Mucosa of gallbladder (tissue), 1 donor: ENCODE results near the gene MMP14. TPM values are rescaled to one million over a fixed set of nuclear protein-coding genes. Genes with fewer than 3 reads are reported as not detected.
A peak's percentile ranks its signal among the peaks of the same experiment; 100 is the strongest.
"Not testable (repeated sequence)": the region's sequence is repeated elsewhere in the genome, so short reads cannot be mapped to it uniquely, and the experiment has no call there.

Source experiments
- DNase-seq: peaks from one replicate; pipeline ENCODE4 v3.0.0-alpha.2; 2020; ENCODE audit warnings: low spot score
- total RNA-seq: library from RNA; stranded (reverse); gene quantifications from one replicate; pipeline ENCODE4 v1.2.1, GENCODE V29; 2021
- donor health status: DM: no; HTN: no; CAD: no.

The MMP14 gene
- total RNA-seq, 1 donor from 2014 or later, result 222 TPM

DNA sequence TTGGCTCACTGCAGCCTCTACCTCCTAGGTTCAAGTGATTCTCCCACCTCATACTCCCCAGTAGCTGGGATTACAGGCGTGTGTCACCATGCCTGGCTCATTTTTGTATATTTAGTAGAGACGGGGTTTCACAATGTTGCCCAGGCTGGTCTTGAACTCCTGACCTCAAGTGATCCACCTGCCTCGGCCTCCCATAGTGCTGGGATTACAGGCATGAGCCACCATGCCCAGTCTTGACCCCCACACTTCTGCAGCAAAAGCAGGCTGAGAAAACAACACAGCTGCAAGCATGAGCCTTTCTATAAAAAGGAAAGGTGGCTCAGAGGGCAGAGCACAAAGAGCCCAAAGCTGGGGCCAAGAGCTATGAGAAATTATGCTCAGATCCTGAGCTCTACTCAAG is 24.0 kb downstream of the MMP14 start:
- not testable (repeated sequence) for DNase-seq

DNA sequence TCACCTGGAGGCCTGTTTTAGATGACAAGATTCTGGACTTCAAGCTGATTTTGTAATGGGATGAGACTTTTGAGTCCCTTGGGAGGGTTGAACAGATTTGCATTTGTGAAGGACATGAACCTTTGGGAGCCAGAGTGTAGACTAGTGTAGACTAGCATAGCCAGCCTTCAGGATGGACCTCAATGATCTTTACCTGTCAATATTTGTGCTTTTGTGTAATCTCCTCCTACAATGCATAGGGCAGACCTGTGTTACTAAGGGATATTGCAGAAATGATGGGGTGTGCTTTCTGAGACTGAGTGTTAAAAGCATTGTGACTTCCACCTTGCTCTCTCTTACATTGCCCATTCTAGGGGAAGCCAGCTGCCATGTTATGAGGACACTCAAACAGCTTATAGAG is 25.3 kb downstream of the MMP14 start:
- no peak for DNase-seq

DNA sequence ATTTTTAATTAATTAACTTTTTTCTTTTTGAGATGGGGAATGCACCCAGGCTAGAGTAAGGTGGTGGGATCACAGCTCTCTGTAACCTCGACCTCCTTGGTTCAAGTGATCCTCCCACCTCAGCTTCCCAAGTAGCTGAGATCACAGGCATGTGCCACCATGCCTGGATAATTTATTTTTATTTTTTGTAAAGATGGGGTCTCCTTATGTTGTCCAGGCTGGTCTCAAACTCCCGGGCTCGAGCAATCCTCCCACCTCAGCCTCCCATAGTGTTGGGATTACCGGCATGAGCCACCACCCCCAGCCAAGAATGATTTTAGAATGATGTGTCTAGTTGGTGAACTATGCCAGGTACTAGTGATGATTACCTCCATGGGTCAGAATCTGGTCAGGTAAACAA is 28.6 kb downstream of the MMP14 start:
- no peak for DNase-seq

DNA sequence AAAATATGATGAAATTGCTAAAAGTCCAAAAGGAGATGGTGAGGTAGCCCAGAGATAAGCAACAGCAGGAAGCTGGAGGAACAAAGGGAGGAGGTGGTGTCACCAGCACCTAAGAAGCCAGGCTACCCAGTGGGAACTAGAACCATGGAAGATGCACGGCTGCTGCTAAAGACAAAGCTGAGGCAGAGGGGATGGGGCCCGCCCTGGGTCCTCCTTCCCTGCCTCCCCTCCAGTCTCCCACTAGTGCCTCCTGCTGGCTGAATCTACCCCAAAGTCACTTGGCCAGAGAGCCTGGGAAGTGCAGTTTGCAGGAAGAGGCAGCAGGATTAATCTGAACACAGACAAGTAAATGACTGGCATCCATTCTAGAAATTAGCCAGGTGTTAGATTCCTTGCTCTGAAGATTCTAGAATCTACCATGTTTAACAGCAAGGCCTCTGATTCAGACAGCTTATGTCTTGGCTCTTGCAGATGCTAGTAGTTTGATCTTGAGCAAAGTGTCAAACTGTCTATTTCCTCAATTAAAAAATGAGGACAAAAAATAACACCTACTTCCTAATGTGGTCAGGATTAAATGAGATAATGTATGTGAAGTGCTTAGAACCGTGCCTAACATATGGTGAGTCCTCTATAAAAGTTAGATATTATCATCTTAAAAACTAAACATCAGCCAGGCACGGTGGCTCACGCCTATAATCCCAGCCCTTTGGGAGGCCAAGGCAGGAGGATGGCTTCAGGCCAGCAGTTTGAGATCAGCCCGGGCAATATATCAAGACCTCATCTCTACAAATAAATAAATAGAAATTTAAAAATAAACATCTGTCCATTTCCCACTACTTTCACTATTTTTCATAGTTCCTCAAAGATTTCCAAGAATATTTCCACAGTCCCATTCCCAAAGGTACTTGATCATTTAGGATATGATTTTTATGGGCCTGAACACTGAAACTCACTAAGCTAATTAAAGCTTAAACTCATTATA is 29.3 kb downstream of the MMP14 start:
- no peak for DNase-seq

DNA sequence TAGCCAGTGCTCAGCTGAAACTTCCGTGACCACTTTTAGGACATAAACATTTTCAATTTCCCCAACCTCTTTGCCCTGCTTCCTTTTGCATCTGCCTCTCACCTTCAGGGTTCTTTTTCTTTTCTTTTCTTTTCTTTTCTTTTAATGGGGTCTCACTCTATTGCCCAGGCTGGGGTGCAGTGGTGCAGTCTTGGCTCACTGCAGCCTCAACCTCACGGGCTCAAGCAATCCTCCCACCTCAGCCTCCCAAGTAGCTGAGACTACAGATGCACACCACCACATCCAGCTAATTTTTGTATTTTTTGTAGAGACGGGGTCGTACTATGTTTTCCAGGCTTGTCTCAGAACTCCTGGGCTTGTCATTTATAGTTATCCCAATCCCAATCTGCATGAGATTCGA is 30.5 kb downstream of the MMP14 start:
- DNase-seq, result no peak

DNA sequence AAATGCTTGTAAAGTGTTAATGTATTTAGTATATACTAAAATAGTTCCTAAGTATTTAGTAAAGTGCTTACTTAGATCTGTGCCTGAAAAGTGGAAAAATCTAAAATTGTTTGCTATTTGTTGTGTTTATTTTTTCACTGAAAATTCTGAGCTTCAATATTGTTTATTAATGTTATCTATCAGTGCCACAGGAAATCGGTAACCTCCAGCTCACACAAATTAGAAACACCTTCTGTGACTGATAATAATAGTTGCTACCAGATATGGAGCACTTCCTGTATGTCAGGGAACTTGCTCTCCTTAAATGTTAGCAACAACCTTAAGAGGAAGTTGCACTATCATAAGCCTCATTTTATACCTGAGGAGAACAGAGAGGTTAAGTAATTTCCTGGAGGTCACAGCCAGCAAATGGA is 34.4 kb downstream of the MMP14 start:
- DNase-seq, result no peak

DNA sequence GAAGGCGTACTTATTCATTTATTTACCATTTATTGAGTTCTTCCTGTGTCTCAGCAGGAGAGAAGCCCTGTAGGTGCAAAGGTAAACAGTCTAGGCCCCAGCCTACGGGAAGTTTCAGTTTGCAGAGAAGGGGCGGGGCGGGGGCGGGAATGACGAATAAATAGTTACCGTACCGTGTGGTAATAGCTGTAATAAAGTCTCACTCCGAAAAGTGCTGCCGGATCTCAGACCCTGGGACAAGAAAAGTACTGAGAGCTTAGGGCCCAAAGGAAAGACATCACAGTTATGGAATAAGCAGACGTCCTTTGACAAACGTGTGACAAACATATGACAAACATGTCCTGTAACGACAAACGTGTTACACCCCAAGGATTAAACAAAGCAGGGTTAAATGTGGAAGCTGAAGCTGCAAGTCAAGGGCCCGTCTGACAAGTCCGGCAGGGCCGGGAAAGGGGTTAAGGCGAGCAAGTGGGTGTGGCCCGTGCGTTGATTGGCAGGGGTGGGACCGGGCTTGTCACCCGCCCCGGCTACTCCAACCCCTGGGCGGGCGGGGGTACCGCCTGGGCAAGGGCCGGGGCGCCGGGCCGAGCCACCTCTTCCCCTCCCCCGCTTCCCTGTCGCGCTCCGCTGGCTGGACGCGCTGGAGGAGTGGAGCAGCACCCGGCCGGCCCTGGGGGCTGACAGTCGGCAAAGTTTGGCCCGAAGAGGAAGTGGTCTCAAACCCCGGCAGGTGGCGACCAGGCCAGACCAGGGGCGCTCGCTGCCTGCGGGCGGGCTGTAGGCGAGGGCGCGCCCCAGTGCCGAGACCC is 35.0 kb downstream of the MMP14 start, which contains the start of gene LRP10:
Gene LRP10 (plus strand): TSS at position 517 of the 809 bp plus-strand sequence. CDS start 564 bp downstream, outside the sequence.
- DNase-seq, result peak; percentile 95

DNA sequence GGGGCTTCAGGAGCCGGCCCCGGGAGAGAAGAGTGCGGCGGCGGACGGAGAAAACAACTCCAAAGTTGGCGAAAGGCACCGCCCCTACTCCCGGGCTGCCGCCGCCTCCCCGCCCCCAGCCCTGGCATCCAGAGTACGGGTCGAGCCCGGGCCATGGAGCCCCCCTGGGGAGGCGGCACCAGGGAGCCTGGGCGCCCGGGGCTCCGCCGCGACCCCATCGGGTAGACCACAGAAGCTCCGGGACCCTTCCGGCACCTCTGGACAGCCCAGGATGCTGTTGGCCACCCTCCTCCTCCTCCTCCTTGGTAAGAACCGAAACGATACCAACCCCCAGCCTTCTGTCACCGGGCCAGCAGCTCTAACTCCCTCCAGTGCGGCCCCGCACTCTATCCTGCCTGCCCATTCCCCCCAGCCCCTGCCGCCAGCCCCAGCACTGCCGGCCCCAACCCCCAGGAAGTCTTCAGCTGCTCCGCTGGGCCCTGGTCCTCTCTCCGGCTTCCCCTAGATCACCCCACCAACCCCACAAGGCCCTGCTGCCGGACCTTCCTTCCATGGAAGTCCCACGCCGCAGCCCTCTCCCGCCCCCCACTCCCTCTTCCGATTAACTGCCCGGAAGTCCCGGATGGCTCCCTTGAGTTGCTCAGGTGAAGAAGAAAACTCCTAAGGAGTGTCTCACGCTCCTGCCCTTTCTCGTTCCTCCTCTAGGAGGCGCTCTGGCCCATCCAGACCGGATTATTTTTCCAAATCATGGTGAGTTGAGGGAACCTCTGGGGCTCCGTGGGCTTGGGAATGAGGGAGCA is 35.8 kb downstream of the MMP14 start:
- DNase-seq, result peak; percentile 89

DNA sequence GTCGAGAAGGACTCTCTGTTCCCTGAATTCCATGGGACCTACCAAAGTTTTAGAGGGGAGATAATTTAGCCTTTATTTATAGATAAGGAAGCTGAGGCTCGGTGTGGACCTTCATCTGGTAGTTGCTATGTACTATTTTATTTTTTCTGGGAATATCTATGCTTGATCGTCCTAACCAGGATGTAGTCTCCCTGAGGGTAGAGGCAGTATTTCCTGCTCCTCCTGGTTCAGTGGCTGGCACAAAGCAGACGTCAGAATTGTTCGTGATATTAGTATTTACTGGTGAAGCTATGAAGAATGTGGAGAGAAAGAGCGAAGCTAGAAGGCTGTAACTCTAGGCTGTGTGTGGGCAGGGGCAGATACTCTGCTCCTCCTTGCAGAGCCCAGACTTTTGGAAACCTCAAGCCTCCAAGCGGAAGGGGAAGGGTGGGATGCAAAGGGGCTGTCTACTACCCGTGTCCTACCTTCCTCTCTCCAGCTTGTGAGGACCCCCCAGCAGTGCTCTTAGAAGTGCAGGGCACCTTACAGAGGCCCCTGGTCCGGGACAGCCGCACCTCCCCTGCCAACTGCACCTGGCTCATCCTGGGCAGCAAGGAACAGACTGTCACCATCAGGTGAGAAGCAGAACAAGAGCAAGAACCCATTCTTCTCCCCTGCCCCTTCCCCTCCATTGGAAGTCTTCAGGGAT is 36.6 kb downstream of the MMP14 start:
- DNase-seq, result no peak

DNA sequence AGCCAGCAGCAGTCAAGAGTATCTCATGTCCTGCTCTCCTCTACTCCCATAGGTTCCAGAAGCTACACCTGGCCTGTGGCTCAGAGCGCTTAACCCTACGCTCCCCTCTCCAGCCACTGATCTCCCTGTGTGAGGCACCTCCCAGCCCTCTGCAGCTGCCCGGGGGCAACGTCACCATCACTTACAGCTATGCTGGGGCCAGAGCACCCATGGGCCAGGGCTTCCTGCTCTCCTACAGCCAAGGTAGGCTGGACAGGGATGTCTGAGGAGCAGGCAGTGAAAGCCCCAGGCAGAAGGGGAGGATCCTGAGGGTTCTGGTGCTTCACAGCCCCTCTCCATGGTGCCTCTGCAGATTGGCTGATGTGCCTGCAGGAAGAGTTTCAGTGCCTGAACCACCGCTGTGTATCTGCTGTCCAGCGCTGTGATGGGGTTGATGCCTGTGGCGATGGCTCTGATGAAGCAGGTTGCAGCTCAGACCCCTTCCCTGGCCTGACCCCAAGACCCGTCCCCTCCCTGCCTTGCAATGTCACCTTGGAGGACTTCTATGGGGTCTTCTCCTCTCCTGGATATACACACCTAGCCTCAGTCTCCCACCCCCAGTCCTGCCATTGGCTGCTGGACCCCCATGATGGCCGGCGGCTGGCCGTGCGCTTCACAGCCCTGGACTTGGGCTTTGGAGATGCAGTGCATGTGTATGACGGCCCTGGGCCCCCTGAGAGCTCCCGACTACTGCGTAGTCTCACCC is 38.8 kb downstream of the MMP14 start:
- DNase-seq, result no peak

DNA sequence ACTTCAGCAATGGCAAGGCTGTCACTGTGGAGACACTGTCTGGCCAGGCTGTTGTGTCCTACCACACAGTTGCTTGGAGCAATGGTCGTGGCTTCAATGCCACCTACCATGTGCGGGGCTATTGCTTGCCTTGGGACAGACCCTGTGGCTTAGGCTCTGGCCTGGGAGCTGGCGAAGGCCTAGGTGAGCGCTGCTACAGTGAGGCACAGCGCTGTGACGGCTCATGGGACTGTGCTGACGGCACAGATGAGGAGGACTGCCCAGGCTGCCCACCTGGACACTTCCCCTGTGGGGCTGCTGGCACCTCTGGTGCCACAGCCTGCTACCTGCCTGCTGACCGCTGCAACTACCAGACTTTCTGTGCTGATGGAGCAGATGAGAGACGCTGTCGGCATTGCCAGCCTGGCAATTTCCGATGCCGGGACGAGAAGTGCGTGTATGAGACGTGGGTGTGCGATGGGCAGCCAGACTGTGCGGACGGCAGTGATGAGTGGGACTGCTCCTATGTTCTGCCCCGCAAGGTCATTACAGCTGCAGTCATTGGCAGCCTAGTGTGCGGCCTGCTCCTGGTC is 39.4 kb downstream of the MMP14 start:
- no peak for DNase-seq

DNA sequence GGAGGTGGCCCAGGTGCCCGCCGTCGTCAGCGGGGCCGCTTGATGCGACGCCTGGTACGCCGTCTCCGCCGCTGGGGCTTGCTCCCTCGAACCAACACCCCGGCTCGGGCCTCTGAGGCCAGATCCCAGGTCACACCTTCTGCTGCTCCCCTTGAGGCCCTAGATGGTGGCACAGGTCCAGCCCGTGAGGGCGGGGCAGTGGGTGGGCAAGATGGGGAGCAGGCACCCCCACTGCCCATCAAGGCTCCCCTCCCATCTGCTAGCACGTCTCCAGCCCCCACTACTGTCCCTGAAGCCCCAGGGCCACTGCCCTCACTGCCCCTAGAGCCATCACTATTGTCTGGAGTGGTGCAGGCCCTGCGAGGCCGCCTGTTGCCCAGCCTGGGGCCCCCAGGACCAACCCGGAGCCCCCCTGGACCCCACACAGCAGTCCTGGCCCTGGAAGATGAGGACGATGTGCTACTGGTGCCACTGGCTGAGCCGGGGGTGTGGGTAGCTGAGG is 40.7 kb downstream of the MMP14 start:
- DNase-seq, result no peak

DNA sequence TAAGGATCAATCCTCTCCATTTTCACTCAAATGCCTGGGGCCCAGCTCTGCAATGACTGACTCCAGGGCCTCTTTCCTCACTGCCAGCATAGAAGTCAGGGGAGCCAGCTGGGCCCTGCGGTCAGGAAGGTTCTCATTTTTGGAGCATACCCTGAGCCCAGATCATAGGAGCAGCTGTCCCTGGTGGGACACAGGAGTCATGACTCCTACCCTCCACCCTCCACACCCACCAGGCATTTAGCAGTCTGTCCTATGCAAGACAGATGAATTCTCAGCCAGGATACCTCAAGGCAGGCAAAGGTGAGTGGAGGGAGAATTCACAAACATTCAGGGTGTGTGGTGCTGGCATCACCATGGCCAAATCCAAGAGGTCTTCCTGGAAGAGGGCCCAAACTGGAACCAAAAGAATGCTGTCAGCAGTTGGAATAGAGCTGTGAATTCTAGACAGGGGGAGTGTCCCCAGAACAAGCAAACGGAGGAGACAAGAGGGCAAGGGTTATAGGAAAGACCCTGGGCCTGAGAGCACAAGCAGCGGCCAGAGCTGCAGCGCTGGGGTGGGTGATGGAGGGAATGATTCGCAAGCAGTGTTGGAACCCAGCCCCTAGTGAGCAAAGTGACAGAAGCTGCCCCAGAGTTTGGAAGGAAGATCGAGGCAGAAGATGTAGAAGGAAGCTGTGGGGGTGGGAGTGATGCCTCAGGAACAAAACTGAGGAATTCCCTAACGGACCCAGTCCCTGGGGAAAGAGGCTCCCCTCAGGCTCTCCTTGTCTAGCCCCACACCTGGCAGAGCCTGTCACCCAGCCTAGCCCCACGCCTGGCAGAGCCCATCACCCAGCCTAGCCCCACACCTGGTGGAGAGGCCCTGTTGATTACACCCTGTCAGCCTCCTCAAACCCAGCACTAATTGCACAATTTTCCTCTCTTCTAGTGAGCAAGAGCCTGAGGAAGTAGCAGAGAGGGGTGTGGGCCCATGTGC is 42.2 kb downstream of the MMP14 start:
- DNase-seq, result no peak

DNA sequence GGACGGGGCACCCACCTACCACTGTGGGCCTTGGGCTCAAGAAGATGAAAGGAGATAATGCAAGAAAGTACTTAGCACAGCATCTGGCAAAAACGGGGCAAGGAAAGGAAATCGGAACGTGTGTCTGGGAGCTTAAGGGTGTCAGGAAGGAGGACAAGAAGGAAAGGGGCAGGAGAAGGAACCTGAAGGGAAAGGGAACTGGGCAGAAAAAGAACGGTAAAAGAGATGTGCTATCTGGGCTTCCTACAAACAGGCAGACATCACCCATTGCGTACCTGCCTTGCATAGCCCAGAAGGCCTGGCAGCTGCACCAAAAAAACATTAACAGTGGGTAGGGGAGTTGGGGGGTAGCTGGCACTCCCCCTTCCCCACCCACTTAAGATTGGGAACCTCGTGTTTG is 45.7 kb downstream of the MMP14 start:
- no peak for DNase-seq

DNA sequence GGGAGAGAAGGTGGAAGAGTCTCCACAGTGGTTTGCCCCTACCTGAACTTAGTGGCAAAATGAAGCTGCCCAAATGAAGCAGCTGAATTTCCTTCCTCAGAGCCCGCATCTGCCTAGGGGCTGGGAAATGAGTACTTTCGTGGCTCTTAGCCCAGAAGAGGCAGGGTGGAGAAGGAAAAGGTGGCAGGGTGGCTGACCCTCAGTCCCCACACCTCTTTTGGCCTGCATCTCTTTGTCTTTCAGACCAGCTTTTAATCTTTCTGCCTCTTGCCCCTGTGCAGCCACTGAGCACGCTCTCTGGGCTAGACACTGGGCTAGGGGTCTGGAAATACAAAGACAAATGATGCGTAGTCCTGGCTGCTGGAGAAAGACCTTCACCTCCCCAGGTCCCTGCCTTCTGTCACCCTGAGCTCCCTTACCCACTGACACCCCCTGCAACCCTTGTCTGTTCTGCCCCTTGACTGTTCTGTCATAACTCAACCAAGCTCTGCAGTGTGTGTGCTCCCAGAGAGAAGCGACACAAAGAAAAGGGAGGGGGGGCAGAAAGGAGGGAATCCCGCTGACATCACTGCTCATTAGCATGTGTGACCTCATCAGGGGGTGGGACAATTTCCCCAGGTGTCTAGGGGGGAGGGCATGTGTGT is 46.3 kb downstream of the MMP14 start:
- peak; percentile 58 for DNase-seq

DNA sequence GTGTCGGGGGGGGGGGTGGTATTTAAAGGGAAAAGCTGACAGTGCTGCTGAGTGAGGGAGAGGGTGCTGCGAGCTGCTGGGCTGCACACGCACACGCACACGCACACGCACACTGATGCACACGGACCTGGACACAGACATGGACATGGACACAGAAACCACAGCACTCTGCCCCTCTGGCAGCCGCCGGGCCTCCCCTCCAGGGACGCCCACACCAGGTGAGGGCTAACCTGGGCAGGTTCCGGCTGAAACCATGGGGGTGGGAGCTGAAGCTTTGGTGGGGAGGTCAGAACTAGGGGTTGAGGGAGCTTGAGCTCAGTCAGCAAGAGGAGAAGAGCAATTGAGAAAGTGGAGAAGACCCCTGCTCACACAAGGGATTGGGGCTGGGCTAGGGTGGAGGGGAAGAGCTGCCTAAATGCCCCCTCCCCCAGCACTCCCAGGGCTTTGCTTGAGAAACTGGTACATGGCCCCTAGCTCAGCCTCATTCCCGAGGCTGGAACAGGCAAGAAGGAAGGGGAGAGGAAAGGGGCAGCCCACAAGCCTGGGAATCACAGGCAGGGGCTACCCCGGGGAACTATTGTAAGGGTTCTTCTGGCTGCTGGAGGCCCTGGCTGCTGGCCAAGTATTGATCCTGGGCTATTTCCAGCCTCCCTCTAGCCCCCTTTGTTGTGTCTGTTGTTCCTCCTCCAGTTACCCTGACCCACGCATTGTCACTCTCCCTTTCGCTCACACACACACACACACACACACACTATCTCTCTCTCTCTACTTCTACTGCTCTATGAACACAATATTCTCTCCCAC is 47.0 kb downstream of the MMP14 start, which contains the start of gene REM2:
Gene REM2 (plus strand): TSS at position 50 of the 804 bp plus-strand sequence. CDS start 66 bp downstream, at position 116.
- no peak for DNase-seq
